Pons (tissue), 1 donor: Measurements from ENCODE around the gene FERD3L.

Experiments used
- DNase-seq: peaks from one replicate; pipeline ENCODE4 v3.0.0-alpha.2; 2016; ENCODE audit warnings: low spot score

The FERD3L gene

DNA sequence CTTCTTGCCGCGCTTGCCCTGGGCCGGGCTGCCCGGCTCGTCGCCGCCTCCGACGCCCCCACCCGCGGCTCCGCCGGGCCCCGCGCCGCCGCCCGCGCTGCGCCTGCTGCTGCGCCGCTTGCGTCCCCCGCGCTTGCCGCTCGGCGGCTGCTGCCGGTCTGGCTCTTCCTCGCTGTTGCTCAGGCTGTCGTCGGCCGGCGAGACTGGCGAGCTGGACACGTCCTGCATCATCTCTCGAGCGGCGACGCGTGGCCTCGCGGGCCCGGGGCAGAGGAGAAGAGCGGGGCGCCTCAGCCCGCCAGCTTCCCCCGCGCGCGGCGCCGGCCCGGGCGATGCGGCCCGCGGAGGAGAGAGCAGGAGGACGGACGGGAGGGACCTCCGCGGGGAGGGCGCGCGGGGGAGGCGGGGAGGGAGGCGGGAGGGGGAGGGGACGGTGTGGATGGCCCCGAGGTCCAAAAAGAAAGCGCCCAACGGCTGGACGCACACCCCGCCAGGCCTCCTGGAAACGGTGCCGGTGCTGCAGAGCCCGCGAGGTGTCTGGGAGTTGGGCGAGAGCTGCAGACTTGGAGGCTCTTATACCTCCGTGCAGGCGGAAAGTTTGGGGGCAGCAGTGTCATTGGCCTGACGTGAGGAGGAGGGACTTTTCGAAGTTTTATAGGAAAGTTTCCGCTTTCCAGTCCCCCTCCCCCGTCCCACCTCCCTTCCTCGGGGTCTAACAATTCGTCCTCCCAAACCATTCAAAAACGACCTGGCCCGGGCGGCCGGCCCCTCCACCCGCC, 27.9 kb downstream of the FERD3L start, which contains the start of gene TWIST1:
TWIST1 (minus strand) TSS at position 546 of the 779 bp plus-strand sequence; CDS start at position 231, 315 bp downstream.
- no peak for DNase-seq

DNA sequence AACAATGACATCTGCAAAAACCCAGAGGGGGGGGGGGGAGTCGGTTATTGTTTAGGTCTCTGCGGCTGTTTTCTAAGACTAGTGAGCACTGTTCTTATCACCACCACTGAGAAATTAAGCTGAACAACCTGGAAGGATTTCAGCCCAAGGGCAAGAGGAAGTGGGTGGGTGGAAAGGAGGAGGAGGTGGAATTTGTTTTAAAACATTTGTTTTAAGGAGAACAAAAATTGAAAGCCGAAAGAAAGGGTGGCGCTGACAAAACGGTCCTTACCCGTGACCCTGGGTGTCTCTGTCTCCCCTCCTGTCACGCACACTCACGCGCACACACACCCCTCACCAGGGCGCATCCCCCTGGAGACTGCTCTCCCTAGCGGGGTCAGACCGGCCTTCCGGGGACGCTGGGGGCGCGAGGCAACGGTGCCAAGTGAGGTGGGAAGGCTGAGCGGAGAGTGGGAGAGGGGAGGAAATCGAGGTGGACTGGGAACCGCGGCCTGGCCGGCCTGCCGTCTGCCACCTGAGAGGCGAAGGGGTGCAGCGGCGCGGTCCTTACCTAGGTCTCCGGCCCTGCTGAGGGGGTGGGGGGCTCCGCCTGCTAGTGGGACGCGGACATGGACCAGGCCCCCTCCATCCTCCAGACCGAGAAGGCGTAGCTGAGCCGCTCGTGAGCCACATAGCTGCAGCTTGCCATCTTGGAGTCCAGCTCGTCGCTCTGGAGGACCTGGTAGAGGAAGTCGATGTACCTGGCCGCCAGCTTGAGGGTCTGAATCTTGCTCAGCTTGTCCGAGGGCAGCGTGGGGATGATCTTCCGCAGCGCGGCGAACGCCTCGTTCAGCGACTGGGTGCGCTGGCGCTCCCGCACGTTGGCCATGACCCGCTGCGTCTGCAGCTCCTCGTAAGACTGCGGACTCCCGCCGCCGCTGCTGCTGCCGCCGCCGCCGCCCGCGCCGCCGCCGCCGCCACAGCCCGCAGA, 28.8 kb downstream of the FERD3L start:
- DNase-seq, result no peak

DNA sequence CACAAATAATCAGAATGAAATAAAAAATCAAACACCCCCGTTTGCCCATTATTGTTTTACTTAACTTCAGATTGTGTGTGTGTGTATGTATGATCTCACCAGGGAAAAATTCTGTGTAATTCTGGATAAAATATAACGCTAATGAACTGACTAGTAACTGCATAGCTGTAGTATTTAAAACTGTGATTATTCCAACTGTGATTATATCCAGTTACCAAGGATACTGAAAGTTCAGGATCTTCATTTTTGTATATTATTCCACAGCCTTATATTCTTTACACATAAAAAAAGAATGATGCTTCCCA, 30.7 kb downstream of the FERD3L start:
- no peak for DNase-seq

DNA sequence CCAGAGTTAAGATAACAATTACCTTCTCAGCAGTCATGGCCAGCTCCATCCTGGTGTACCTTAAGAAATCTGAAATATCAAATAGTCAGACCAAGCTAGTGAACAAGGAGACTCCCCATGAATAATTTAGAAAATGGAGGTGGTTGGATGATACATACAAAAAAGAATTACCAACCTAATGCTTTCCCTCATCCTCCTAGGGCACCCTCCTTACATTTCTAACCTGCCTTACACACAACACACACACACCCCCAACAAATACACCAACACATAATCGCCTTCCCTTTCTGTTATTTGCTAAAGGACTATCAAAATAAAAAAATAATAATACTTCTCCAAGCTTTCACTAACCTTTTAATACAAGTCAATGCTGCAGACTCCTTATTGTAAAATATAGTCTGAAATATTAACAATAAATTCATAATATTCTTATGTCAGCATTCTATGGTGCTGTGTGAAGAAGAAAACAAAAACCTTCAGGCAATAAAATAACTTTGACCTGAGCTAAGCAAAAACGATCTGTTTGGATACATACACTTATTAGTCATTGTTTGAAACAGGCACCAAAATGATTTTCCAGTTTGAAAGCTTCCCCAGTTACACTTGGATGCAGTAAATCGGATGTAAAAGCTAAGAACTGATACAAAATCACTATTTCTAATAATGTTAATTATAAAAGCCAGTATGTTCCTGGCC, 31.2 kb downstream of the FERD3L start:
- DNase-seq, result no peak

DNA sequence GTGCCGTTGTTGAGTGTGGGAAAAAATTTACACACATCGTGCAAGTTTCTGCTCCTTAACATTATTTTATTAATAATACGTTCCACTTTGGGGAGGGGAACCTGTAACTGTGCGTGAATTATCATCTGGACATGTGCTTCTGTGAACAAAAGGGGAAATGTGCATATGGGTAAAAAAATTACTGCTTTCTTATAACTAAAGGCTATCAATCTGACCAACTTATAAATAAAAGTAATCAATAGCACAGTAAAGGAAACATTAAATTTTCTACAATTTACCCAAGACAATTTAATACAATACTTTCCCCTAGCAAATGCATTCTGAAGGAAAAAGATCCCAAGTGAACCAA, 32.2 kb downstream of the FERD3L start:
- no peak for DNase-seq

DNA sequence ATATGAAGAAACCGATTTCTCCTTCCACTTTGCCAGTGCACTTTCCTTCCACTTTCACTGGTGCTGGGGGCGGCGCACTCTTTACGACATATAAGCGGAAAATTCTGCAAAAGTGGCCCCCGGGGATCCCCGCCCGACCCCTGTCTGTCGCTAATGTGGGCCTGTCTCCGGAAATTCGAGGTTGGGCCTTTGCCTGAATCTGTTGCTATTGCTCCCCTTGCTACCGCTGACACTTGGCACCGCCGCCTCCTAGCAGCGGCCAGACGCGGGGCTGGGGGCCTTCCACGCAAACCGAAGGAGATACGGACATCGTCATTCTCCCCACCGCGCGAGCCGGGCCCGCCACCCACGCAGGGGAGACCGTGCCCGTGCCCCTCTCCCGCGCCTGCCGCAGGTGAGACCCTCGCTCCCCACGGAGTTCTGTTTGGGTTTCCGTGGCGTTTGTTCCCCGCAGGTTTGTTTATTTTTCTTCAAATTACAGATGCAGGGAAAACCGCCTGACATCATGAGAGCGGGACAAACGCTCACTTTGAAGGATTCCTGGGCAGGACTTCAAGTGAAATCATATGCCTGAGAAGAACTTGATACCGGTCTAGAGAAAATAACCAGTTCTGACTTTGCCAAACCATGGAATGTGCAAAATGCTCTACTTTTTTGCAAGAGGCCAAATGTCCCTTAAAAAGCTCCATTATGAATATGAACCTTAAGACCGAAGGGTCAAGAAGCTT, 32.8 kb downstream of the FERD3L start:
- DNase-seq, result no peak

DNA sequence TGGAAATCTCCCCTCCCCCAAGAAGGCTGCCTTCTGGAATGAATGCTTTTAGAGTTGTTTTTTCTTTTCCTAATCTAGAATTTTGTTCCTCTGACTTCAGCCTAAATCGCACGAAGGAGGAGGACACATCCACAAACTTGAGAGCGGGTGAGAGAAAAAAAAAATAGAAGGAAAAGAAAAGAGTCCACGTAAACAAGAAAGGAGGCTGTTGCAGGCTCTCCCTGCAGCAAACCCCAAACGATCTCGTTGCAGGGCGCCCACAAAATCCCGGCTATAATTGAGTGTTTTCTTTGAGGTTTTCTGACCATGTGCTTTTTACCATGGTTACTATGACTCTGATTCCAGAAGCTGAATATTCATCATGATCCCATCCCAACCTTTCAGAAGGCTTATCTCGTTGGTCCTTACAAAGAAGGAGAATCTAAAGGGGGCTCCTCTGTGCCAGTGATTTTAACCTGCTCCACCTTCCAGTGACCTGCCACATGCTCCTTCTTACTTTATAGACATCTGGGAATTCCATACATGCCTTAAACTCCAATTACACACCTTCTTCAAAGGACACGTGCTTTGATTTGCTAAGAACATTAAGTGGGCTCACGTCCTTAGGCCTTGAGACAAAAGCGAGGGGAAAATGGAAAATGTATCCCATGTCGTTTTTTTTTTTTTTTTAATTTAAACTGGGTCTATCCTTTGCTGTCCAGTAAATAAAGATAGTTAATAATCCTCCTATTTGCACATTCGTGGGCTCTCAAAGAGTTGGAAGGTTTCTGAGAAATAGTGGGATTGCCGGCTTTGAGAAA, 33.5 kb downstream of the FERD3L start:
- no peak for DNase-seq

DNA sequence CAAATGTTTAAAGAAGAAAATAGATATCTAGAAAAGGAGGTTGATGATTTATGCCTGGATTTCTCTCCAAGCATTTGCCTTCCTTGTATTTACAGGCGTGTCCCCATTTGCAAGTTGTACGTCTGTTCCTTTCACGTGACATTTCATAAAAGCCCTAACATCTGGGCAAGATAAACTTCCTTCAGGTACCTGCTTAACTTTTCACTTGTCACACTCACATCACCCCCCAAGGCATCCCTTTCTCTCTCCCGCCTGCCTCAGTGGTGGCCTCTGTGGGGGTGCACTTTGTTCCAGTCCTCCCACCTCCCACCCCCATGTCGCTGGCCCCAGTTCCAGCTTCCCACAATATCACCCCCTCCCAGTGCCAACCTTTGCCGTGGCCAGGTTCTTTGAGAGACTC, 34.4 kb downstream of the FERD3L start:
- no peak for DNase-seq

DNA sequence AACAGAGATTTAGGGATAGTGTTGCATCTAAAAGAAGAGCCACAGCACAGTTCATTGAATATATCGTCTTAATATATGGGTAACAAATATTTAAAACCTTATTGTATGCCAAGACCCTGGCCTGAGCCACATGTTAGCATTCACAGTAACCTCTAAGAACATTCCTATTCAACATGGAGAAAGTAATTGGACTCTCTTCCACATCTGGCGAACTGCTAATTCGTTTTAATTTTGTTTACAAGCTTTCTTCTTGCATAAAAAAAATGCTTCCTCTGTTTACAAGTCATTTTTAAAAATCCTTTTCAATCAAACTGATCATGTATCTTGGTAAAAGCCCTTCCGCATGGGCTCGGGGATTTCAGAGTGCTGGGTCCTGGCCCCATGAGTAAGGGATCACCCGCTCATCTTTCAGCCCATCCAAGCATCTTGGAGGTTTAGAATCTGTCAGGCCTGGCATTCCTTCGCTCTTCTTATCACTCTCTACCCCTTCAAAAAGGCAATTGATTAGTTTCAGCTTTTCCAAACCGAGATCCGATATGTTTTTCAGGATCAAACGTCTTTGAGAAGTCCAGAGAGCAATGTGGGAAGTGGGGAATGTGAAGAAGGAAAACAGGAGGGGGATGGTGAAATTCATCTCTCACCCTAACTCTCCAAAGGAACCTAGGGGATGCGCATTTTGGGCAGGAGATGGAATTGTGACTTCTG, 35.0 kb downstream of the FERD3L start:
- no peak for DNase-seq

DNA sequence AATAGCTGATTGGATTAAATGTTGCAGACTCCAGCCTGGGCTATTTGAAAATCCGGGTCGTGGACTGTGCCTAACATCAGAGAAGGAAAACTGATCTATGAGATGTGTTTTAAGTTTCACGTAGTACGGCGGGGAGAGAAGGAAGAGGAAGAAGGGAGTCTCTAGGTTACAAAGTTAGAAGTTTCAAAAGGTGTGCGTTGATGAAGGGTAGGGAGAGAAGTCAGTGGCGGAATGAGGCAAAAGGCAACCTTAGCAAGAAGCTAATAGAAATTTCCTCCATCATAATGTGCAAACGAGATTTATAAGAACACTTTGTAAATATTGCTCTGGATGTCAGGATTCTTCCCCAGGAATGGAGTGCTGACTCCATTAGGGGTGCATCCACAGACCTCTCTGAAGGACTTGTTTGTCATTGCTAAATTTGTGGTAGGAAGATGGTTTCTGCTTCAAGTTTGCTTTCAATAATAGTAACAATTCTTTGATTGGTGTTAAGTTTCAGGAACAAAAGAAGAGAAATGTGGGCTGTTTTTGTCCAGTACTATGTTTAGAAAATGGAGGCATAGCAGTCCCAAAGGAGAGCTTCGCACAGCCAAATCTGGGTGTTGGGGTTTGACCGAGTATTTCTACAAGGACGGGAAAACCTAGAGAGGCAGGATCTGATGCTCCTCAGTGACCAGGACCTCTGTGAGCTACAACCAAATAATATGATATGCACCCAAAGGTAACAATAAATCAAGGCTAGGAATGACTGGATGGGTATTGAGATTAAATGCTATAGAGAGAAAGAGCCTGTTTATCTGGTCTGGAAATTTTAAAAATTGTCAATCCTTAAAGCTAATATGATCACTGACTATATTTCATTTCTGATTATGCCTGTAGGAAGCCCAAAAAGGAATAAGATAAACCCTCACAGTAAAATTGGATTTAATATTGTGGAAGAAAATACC, 35.9 kb downstream of the FERD3L start:
- DNase-seq, result no peak

DNA sequence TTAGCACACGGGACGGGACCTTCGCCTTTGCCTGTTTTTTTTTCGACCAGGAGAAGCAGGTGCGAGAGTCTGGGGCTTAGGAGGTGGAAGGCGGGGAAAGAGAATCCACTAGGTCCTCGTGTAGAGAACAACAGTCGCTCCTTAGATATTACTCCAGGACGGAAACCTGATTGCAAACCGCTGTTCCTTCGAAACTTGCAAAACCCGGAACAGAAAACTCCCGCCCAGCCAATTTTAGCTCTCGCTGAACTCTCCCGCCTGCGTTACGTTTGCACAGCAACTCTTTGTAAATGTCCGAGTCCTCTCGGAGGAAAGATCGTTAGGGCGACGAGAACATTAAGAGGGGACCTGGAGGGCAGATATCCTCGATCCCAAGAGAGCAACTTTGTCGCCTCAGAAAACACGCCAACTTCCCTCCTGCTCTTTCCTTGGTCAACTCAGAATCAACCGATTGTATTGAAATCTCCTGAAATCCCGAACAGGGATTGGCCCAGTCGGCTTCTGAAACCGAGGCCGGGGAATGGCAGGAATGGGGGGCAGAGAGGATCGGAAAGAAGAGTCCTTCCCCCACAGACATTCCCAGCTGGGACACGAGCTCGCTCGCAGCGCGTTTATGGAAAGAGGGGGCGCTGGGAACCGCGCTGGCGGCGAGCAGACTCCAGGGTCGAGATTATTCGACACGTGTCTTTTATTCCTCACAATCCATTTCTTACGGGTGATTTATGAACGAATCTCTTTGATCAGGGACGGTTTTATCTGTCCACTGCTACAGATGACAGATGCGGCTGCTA, 37.7 kb downstream of the FERD3L start:
- DNase-seq, result no peak

DNA sequence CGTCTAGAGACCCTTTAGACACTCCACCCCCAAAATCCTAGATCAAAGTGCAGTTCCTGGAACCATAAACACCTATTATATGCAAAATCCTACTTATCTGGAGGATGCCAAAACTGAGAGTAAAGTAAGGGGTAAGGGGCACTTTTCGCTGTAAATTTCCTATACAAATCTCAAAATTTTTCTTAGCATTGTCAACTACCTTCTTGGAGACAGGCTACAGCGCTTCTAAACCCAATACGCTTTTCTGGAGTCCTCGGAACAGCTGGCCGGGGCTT, 38.2 kb downstream of the FERD3L start:
- DNase-seq, result no peak

DNA sequence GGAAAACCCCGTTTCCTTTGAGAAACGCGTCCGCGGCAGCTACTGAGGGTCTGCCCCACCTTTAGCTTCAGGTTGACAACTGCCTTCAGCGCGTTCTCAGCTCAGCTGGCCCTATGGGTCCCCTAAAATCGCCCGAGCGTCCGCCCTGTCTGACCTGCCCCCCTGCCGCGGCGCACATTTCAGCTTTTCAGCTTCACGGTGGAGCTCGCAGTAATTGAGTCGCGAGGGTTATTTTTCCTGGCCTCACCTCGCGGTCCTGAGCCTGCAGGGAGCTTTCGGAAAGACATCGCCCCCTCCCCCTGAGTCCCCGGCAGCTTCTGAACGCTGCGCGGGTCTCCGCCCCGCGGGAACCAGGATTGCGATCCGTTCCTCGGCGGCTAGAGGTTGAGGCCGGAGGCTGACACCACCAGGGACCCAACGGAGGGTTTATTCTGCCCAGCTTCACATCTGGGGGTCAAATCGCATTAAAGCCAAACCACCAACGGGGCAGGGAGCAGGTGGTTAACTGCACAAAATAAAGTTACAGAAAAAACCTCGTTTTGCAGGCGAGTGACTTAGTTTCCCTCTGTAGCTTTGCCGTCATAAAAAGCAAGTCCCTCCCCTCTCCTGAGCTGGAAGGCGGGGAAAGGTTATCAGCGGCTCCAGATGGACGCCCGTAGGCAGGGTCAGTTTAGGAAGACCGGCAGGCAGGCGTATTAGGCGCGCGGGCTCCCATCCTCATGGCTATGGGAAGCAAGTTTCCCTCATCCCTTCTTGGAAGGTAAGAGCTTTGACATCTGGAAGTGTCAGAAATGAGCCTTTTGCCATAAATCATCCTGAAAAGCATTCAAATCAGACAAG, 38.8 kb downstream of the FERD3L start:
- DNase-seq, result no peak

DNA sequence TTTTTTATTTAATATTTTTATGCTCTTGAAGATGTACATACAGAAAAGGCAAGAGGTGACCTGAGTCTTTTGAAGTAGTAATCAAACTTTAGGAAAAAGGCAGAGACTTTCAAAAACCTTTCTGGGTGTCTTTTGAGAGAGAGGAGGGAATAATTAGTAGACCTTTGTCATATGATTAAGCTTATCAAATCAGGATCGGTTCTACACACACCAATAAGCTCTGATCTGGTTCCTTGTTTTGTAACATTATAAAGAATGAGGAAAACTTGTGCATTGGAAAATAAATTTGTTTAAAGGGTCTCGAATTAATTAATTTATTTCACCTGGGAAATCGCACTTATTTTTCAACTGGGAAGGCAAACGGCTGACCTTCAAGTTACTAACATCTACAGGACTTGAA, 39.7 kb downstream of the FERD3L start:
- DNase-seq, result no peak

DNA sequence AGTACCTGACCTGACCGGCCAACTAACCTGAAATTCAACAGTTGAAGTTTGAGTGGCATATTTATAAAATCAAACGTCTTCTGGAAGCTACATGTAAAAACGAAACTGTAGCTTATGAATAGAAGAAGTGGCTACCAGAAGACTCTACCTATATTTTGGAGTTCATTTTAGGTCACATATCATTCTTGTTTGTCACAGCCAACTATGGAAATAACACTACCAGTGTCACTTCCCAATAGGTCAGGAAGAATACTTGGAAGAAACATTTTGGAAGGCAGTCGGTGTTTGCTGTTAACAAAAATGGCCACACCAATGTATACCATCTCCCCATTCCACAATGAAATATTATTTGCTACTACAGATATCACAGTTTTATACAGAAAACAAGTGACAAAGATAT, 40.4 kb downstream of the FERD3L start:
- DNase-seq, result no peak

DNA sequence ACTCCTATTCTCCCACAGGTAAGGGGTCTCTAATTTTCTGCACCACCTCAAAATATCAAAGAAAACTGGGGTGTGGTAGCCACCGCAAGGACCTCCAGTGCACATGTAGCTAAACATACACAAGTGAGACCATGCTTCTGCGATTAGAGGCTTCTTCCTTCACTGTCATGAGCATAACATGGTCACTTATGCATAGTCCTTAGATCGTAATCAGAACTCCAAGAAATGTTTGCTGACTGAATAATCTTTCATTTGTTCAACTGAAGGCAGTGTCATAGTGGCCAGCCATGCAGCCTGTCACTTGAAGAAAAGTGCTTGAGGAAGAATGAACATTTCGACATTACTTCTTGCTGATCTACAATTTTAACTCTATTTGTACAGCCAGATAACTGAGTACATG, 42.3 kb downstream of the FERD3L start:
- no peak for DNase-seq

DNA sequence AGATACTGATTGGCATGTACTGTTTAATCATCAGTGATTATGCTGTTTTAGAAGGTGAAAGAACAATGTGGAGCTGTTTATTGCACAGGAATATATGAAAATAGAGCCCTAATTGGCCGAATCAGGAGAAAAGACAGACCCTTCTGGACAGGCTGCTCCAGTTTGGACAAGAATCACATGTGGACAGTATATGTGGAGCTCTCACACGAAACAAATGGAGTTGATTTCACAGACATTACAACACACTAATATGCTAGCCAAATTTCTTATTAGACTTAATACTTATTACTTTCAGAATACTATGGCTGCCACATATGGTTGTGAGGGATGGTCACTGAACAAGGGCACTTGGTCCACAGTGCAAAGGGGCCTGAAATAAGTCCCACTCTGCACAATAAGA, 43.3 kb downstream of the FERD3L start:
- DNase-seq, result no peak

DNA sequence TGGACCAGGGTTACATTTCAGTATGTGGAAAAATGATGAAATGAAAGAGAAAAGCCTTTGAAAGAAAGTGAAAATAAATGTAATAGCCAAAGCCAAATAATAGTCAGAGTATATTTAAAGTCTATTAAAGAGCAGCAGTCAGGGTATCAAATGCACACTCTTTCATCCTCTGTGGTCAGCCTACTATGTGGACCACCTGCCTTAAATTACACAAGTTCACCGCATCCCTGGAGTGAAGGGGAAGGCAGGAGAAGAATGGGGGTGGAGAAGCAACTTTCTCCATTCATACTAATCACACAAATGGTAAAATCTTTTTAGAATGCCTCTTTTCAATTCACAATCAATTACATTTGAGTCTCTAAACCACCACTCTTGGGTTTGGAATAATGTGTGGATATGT, 43.7 kb downstream of the FERD3L start:
- no peak for DNase-seq
